Trophoblast cell (in vitro differentiated cells and primary cell): Measurements from ENCODE around the gene ESM1.
A peak's percentile ranks its signal among the peaks of the same experiment; 100 is the strongest.
"Not testable (repeated sequence)": the region's sequence is repeated elsewhere in the genome, so short reads cannot be mapped to it uniquely, and the experiment has no call there.

Source experiments
- DNase-seq, 2 donors: peaks; one replicate each; pipeline ENCODE4 v3.0.0-alpha.2; 2016
- H2AFZ ChIP-seq: 2 replicates; pipeline ENCODE4 v1.6.1; 2013; ENCODE audit warnings: low read length, moderate library complexity, mild to moderate bottlenecking; ENCODE audit not compliant: insufficient read depth, poor library complexity
- H2AK5ac ChIP-seq: 2 replicates; pipeline ENCODE4 v1.6.1; 2013; ENCODE audit warnings: mild to moderate bottlenecking, low read length
- H2BK120ac ChIP-seq: 2 replicates; pipeline ENCODE4 v1.6.1; 2013; ENCODE audit warnings: low read length, mild to moderate bottlenecking, moderate library complexity; ENCODE audit not compliant: insufficient read depth, poor library complexity
- H2BK12ac ChIP-seq: 2 replicates; pipeline ENCODE4 v1.6.1; 2013; ENCODE audit warnings: mild to moderate bottlenecking, low read length, moderate library complexity
- H2BK5ac ChIP-seq: 2 replicates; pipeline ENCODE4 v1.6.1; 2013; ENCODE audit warnings: low read length, low read depth, moderate library complexity, mild to moderate bottlenecking; ENCODE audit not compliant: poor library complexity
- H3K14ac ChIP-seq: 2 replicates; pipeline ENCODE4 v1.6.1; 2013; ENCODE audit warnings: mild to moderate bottlenecking, low read length
- H3K18ac ChIP-seq: 2 replicates; pipeline ENCODE4 v1.6.1; 2013; ENCODE audit warnings: mild to moderate bottlenecking, low read length
- H3K23ac ChIP-seq: 2 replicates; pipeline ENCODE4 v1.6.1; 2013; ENCODE audit warnings: low read length
- H3K27ac ChIP-seq: 2 replicates; pipeline ENCODE4 v1.5.1; 2013; ENCODE audit warnings: low read depth, mild to moderate bottlenecking, inconsistent platforms, low read length, moderate library complexity
- H3K27me3 ChIP-seq: 2 replicates; pipeline ENCODE4 v1.6.1; 2013; ENCODE audit warnings: inconsistent platforms, mild to moderate bottlenecking, low read length, moderate library complexity; ENCODE audit not compliant: insufficient read depth
- H3K36me3 ChIP-seq, 2 experiments: 1 replicate in 1 of 2; 2 replicates in 1 of 2; pipeline ENCODE4 v1.6.1; 2013; ENCODE audit warnings: low read length in 2 of 2, mild to moderate bottlenecking in 2 of 2, moderate library complexity in 1 of 2; ENCODE audit not compliant: insufficient read depth in 2 of 2, control insufficient read depth in 1 of 2
- H3K4ac ChIP-seq: 2 replicates; pipeline ENCODE4 v1.6.1; 2013; ENCODE audit warnings: low read depth, mild to moderate bottlenecking, low read length, moderate library complexity
- H3K4me1 ChIP-seq, 2 experiments: 1 replicate in 1 of 2; 2 replicates in 1 of 2; pipeline ENCODE4 v1.6.1; 2013; ENCODE audit warnings: low read length in 2 of 2, mild to moderate bottlenecking in 2 of 2, moderate library complexity in 1 of 2; ENCODE audit not compliant: insufficient read depth in 2 of 2, control insufficient read depth in 1 of 2
- H3K4me2 ChIP-seq: 2 replicates; pipeline ENCODE4 v1.6.1; 2013; ENCODE audit warnings: inconsistent platforms, mild to moderate bottlenecking, low read length, moderate library complexity
- H3K4me3 ChIP-seq: 2 replicates; pipeline ENCODE4 v1.5.1; 2013; ENCODE audit warnings: mild to moderate bottlenecking, low read depth, low read length, inconsistent platforms
- H3K79me1 ChIP-seq: one replicate; pipeline ENCODE4 v1.6.1; 2013; ENCODE audit warnings: low read length
- H3K79me2 ChIP-seq: 2 replicates; pipeline ENCODE4 v1.6.1; 2013; ENCODE audit warnings: low read length, mild to moderate bottlenecking; ENCODE audit not compliant: control insufficient read depth, insufficient read depth, poor library complexity
- H3K9ac ChIP-seq: 2 replicates; pipeline ENCODE4 v1.6.1; 2013; ENCODE audit warnings: mild to moderate bottlenecking, low read length
- H3K9me3 ChIP-seq: 2 replicates; pipeline ENCODE4 v1.6.1; 2013; ENCODE audit warnings: low read depth, mild to moderate bottlenecking, control low read depth, inconsistent platforms, low read length; ENCODE audit not compliant: insufficient read depth
- H4K12ac ChIP-seq: 2 replicates; pipeline ENCODE4 v1.6.1; 2013; ENCODE audit warnings: low read depth, mild to moderate bottlenecking, low read length, moderate library complexity
- H4K8ac ChIP-seq: 2 replicates; pipeline ENCODE4 v1.6.1; 2013; ENCODE audit warnings: low read depth, mild to moderate bottlenecking, low read length, moderate library complexity
- H4K91ac ChIP-seq: one replicate; pipeline ENCODE4 v1.6.1; 2013; ENCODE audit warnings: low read depth, mild to moderate bottlenecking, low read length, moderate library complexity
- WGBS: extraction: QIAGEN DNeasy Blood & Tissue Kit; methylation state at CpG from one replicate; pipeline ENCODE4 v1.1.7; 2013; ENCODE audit warnings: missing lambda C conversion rate; ENCODE audit not compliant: insufficient read length, insufficient coverage; ENCODE audit errors: extremely low coverage; 5-methylcytosine and 5-hydroxymethylcytosine counted together

Gene ESM1

GRCh38 chr5:55021410-55021809 lies 36.0 kb upstream of the ESM1 start:
- no peak overlapping the region for H3K4ac ChIP-seq
- H3K79me1 ChIP-seq = no peaks in the 10 kb centered on the region
- no peak overlapping the region for H3K9ac ChIP-seq
- H3K27ac ChIP-seq = no peak overlapping the region
- no peaks in the 10 kb centered on the region for H3K9me3 ChIP-seq
- no peak overlapping the region for H3K18ac ChIP-seq
- no peak overlapping the region for H4K12ac ChIP-seq
- H4K8ac ChIP-seq = no peak overlapping the region
- DNase-seq = no peak
- no peaks in the 10 kb centered on the region for H3K4me1 ChIP-seq
- H3K79me2 ChIP-seq = no peaks in the 10 kb centered on the region
- H3K14ac ChIP-seq = no peak overlapping the region
- H3K4me2 ChIP-seq = no peak overlapping the region
- H3K27me3 ChIP-seq = no peaks in the 10 kb centered on the region
- H2BK5ac ChIP-seq = no peak overlapping the region
- no peak overlapping the region for H2BK12ac ChIP-seq
- H2BK120ac ChIP-seq = no peak overlapping the region
- no peak overlapping the region for H2AFZ ChIP-seq
- H3K36me3 ChIP-seq = no peaks in the 10 kb centered on the region
- H3K23ac ChIP-seq = no peak overlapping the region
- H2AK5ac ChIP-seq = no peak overlapping the region
- no peak overlapping the region for H3K4me3 ChIP-seq
- no peak overlapping the region for H4K91ac ChIP-seq
- WGBS = no CpG with 5 or more reads among the region's 6 CpGs

- WGBS = no CpG with 5 or more reads among the region's 1 CpG
- not testable (repeated sequence) for H3K14ac ChIP-seq, H3K4me2 ChIP-seq, H3K27ac ChIP-seq, H3K23ac ChIP-seq, H2AK5ac ChIP-seq, DNase-seq, H3K36me3 ChIP-seq, H3K27me3 ChIP-seq, H3K9me3 ChIP-seq, H3K4me3 ChIP-seq, H2BK12ac ChIP-seq, H4K12ac ChIP-seq, H4K91ac ChIP-seq, H3K79me2 ChIP-seq, H3K4ac ChIP-seq, H2AFZ ChIP-seq, H3K18ac ChIP-seq, H3K79me1 ChIP-seq, H2BK5ac ChIP-seq, H2BK120ac ChIP-seq, H4K8ac ChIP-seq, H3K4me1 ChIP-seq, H3K9ac ChIP-seq
Observed at GRCh38 chr5:55010149-55010548, 24.8 kb upstream of the ESM1 start.

GRCh38 chr5:55004729-55005128 lies 19.3 kb upstream of the ESM1 start:
- Histone ChIP-seq H2AFZ (no peak overlapping the region), H3K4me1 (no peaks in the 10 kb centered on the region), H3K36me3 (no peaks in the 10 kb centered on the region), H3K14ac (no peak overlapping the region), H3K9ac (no peak overlapping the region), H3K23ac (no peak overlapping the region), H3K9me3 (no peaks in the 10 kb centered on the region), H3K27me3 (no peaks in the 10 kb centered on the region), H3K4me3 (no peak overlapping the region), H3K79me1 (no peaks in the 10 kb centered on the region), H4K8ac (no peak overlapping the region), H3K18ac (no peak overlapping the region), H3K27ac (no peak overlapping the region), H3K4ac (no peak overlapping the region), H2BK120ac (no peak overlapping the region), H4K91ac (no peak overlapping the region), H2BK5ac (no peak overlapping the region), H3K79me2 (no peaks in the 10 kb centered on the region), H3K4me2 (no peak overlapping the region), H4K12ac (no peak overlapping the region), H2AK5ac (no peak overlapping the region), H2BK12ac (no peak overlapping the region)
- peak in 1 of 2 donors; percentile 13 for DNase-seq
- no CpG with 5 or more reads among the region's 1 CpG for WGBS

- Histone ChIP-seq H2BK12ac (no peak overlapping the region), H3K36me3 (no peaks in the 10 kb centered on the region), H2BK5ac (no peak overlapping the region), H4K91ac (no peak overlapping the region), H2BK120ac (no peak overlapping the region), H4K12ac (no peak overlapping the region), H3K23ac (no peak overlapping the region), H3K27me3 (no peaks in the 10 kb centered on the region), H2AFZ (no peak overlapping the region), H3K4ac (no peak overlapping the region), H3K79me1 (no peaks in the 10 kb centered on the region), H3K4me2 (no peak overlapping the region), H2AK5ac (no peak overlapping the region), H3K9ac (no peak overlapping the region), H4K8ac (no peak overlapping the region), H3K14ac (no peak overlapping the region), H3K79me2 (no peaks in the 10 kb centered on the region), H3K27ac (no peak overlapping the region), H3K18ac (no peak overlapping the region), H3K4me3 (no peak overlapping the region), H3K4me1 (no peaks in the 10 kb centered on the region), H3K9me3 (no peaks in the 10 kb centered on the region)
- no peak for DNase-seq
- WGBS = no CpG with 5 or more reads among the region's 4 CpGs
Observed at GRCh38 chr5:55003432-55004065, 18.2 kb upstream of the ESM1 start.
